ENCODE results near the gene FZR1. TPM values are rescaled to one million over a fixed set of nuclear protein-coding genes. Genes with fewer than 3 reads are reported as not detected.
"Not testable (repeated sequence)": the region's sequence is repeated elsewhere in the genome, so short reads cannot be mapped to it uniquely, and the experiment has no call there.

Gene FZR1
- total RNA-seq, 1 donor, result 85.6 TPM

DNA sequence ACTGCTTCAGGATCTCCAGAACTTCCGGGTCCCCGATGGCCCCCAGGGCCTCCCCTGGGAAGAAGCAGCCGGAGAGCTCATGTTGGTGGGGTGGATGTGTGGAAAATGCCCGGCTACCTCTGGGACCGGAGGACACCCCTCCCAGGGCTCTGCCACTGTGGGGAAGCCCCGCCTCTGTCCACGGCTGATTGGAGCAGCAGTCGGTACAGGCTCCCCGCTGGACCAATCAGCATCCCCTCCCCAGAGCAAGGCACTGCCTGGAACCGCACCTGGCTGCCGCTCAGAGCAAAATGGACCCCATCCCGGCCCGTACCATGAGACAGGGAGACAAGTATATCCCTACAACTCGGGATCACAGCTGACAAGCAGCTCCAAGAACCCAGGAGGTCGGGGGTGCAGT, 12.1 kb upstream of the FZR1 start:
- DNase-seq (ENCODE audit: low read depth in 2 of 3, low spot score in 2 of 3), result peak in 1 of 3 donors; percentile 19

DNA sequence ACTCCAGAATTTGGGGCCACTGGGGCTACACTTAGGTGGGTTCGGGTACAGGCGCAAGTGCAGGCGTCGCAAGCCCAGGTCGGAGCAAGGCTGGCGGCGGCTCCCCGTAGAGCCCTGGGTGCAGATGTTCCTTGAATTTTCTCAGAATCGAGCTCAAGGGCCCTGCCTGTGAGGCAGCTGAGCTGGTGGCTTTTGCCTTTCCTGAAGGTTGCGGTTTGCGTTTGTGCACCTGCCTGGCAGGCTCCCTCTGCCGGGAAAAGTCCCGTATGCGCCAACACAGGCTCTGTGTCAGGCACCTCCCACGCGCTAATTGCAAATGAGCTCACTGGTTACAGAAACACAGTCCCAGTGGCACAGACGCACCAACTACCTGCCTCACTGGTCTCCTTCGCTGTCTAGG, 11.6 kb upstream of the FZR1 start:
- no peak for DNase-seq (ENCODE audit: low read depth in 2 of 3, low spot score in 2 of 3)

DNA sequence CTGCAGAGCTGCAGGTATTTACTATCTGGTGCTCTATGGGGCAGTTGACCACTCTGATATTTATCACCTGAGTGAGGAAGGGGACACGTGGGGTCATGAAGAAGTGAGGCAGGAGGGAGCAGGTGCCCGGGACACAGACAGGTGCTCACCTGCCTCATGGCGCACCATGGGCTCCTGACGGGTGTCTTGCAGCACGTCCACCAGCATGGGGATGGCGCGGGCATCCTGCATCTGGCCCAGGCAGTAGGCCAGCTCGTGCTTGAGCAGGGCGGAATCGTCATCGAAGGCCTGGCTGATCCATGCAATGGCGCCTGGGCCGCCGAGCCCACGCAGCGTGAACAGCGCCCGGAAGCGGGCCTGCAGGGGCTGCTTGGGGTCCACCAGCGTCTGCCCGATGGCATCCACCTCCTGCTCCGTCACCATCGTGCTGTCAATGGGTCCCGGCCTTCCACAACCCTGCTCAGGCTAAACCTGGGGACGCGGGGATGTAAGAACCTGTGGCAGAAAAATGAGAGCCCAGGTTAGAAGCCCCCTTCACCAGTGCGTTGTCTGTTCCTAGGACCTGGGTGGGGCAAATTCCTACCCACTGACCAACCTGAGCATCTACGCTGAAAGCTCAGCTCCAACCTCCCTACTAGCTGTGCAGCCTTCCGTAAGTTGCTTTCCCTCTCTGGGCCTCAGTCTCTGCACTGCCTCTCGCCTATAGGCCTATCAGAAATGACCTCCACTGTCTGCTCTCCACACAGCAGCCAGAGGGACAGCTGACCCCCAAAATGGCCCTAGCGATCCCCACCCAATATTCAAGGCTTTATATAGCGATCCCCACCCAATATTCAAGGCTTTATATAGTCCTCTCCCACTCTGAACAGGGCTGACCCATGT, 9.5 kb upstream of the FZR1 start:
- DNase-seq (ENCODE audit: low read depth in 2 of 3, low spot score in 2 of 3), result no peak

DNA sequence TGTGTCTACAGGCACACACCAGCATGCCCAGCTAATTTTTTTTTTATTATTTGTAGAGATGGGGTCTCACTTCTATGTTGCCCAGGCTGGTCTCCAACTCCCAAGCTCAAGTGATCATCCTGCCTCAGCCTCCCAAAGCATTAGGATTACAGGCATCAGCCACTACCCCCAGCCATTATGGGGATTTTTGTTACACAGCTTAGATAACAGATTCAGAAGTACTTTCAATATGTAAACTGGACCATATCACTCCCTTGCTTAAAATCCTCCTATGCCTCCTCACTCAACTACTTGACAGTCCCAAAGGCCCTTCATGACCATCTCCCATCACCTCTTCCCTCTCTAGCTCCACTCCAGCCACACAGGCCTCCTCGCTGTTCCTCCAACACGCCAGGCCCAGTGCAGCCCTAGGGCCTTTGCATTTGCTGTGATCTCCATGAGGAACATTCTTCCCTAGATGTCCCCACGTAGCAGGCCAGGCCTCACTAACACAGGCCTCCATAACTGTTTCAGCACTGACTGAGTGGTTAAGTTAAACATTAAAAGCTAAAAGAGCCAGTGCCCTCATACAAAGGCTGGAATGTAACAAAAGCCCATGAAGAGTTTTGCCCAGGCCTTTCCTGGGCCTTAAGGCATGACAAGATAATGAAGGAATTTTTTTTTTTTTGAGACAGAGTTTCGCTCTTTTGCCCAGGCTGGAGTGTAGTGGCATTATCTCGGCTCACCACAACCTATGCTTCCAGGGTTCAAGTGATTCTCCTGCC, 8.2 kb upstream of the FZR1 start:
- no peak for DNase-seq (ENCODE audit: low read depth in 2 of 3, low spot score in 2 of 3)

DNA sequence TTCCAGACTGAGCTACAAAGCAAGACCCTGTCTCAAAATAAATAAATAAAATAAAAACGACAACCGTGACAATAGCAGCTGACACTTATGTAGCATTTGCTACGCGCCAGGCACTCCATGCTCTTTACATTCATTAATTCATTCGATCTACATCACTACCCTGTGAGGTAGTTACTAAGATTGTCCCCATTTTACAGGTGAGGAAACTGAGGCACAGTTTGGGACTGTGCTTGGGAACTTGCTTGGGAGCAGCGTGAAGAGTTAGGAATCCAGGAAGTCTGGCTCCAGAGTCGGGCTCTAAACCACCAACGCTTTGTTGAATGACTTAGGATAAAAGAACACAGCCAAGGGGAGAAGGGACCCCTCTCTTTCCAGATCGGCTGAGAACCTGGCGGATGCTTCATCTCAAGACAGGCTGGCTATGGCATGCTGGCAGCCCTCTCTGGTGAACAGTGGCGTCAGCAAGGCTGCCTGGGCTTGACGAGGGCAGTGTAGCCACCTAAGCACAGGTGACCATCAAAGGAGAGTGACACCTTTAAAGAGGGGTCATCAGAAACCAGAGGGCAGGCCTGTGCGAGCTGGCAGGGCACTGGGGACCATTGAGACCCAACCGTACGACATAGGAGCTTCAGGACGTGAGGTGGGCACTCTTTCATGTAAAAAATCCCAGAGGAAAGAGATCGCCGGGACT, 6.2 kb upstream of the FZR1 start:
- DNase-seq (ENCODE audit: low read depth in 2 of 3, low spot score in 2 of 3), result no peak

DNA sequence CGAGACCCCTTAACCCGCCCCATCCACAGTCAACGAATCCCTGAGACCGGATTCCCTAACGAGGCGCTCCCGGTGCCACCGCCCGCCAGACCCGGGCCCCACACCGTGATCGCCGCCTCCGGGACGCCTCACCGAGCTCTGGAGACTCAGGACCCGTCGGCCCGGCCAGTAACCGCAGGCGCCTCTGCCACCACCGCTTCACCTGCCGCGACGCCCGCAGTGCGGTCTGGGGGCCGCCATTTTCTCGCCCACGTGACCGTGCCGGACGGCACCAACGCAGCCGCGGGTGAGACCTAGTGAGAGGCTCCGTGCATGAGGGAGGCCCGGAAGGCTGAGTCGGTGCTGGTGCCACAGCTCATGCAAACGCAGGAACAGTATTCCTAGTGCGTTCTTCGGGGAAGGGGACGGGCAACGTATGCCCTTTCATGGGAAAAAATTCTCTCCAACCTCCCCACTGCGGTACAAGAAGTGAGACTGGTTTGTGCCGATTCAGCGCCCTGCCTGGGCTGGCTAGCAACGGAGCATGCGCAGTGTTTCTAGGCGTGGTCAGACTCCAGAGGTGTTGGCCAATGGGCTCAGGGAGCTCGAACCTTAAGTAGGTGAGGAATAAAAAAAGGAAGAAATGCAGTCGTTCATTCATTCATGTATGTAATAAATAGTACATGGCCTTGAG, 5.5 kb upstream of the FZR1 start, which contains the start of gene DOHH:
Gene DOHH, minus strand, starts transcription at position 246 of the 673 bp plus-strand sequence. CDS start 3,860 bp downstream, outside the sequence.
- peak; percentile 95 to 98 (median 97) for DNase-seq (ENCODE audit: low read depth in 2 of 3, low spot score in 2 of 3)

DNA sequence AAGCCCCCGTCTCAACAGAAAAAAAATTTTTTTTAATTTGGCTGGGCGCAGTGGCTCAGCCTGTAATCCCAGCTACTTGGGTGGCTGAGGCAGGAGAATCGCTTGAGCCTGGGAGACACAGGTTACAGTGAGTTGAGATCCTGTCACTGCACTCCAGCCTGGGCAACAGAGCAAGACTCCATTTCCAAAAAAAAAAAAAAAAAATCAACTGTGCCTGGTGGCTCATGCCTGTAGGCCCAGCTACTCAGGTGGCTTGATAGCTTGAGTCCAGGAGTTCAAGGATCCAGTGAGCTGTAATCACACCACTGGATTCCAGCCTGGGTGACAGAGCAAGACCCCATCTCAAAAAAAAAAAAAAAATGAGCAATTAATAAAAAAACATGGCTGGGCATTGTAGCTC, 4.3 kb upstream of the FZR1 start:
- no peak for DNase-seq (ENCODE audit: low read depth in 2 of 3, low spot score in 2 of 3)

DNA sequence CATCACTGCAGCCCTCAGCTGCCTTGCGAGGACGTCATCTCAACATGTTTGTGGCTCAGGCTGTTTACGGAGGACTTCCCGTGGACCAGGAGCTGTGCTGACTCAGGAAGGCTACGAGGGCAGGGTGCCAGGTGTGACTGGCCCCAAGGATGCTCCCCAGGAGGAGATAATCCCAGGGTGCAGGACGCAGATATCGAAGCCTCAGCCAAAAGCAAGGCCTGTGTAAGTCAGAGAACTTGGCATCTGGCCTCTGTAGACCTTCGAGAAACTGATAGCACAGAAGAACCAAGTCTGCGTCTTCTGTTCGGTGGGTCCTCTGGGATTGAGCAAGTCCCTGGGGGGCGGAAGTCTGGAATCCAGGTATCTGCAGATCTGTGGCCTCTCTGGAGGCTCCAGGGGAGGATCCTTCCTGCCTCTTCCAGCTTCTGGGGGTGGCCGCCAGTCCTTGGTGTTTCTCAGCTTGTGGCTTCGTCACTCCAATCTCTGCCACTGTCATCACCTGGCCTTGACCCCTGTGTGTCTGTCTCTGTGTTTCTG, 3.0 kb upstream of the FZR1 start:
- no peak for DNase-seq (ENCODE audit: low read depth in 2 of 3, low spot score in 2 of 3)

DNA sequence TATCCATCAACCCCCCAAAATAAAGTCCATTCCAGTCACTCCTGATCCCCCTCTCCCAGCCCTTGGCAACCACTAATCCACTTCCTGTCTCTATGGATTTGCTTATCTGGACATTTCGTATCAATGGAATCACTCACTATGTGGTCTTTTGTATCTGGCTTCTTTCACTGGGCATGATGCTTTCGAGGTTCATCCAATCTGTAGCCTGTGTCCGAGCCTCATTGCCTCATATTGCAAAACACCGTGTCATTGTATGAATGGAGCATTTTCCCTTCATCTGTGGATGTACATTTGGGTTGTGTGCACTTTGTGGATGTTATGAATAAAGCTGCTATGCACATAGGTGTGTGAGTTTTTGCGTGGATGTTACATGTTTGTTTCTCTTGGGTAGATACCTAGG, 1.4 kb upstream of the FZR1 start:
- DNase-seq (ENCODE audit: low read depth in 2 of 3, low spot score in 2 of 3), result no peak

DNA sequence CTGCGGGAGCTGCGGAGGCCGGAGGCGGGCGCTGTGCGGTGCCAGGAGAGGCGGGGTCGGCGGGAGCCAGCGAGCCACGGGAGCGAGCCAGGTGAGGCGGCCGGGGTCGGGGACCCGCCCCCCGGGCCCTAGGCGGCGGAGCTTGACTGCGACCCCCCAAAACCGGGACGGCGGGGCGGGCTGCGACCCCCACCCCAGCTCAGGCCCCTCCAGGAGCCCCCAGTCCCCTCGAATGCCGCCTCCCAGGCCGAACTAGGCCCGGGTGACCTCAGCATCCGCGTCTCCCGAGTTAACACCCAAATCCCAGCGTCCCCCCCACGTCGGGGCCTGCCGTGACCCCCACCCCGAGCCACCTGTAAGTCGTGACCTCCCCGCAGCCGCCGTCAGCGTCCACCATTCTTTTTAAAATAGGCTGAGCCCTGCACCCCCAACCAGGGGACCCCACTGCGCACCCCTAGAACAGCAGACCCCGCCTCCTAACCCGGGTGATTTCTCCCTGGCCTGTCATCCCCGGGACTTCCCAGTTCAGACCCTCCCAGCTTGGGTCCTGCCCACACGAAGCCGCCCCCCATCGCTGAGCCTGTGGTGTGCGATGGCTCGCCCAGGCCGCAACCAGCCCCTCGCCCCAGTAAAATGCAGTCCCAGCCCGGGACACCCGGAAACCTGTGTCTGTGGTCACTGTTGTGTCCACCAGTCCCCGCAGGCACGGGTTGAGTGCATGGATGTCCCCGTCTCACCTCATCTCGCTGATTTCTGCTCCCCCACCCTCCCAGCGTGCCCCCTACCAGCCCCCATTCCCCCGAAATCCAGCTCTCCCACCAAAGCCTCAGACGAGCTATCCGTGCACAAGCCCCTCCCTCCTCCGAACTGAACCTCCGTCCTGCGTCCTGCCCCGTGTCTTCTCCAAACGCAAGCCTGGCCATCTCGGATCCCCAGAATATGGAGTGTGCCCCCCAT, 551 bp downstream of the FZR1 start:
- DNase-seq (ENCODE audit: low read depth in 2 of 3, low spot score in 2 of 3), result peak in 2 of 3 donors; percentile 45 to 55

DNA sequence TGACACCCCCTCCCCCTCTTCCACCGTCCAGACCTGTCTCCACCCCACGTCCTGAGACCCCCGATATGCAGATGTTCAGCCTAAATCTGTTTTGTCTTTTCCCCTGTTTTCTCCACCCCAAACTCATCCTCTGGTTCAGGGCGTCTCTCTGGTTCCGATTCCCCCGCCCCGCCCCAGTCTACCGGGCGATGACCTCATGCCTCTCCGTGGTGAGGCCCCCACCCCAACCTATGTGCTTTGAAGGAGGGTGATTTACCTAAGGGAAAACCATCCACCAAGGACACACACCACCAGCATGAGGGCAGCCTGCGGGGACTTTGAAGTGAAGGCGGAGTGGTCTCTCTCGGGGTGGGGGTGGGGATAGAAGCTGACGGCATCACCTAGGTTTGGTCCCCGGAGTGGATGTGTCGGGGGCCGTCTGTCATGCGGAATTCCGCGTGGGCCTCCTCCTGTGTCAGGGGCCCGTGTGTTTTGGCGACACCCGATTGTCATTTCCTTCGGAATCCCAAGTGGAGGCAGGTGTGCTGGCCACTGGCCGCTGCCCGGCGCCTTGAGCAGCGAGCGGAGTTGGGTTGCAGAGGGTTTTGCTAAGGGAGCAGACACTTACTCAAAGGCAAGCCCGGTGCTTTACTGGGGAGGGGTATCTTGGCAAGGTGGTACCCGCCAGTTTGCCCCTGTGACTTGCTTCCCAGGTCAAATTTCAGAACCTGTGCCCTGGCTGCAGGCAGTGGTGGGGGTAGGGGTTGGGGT, 1.4 kb downstream of the FZR1 start:
- no peak for DNase-seq (ENCODE audit: low read depth in 2 of 3, low spot score in 2 of 3)

DNA sequence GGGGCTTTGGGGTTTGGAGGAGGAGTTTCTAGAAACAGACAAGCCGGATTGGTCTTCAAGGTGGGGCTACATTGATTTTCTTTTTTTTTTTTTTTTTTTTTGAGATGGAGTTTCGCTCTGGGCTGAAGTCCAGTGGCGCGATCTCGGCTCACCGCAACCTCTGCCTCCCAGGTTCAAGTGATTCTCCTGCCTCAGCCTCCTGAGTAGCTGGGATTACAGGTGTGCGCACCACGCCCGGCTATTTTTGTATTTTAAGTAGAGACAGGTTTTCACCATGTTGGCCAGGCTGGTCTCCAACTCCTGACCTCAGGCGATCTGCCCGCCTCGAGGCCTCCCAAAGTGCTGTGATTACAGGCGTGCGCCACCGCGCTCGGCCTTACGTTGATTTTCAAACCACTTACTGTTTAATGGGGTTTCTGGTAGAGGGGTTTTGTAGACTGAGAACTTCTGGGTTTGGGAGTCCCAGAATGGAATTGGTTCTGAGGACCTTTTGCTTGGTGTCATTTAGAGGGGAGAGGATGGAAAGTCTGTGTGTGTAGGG, 2.1 kb downstream of the FZR1 start:
- not testable (repeated sequence) for DNase-seq (ENCODE audit: low read depth in 2 of 3, low spot score in 2 of 3)

DNA sequence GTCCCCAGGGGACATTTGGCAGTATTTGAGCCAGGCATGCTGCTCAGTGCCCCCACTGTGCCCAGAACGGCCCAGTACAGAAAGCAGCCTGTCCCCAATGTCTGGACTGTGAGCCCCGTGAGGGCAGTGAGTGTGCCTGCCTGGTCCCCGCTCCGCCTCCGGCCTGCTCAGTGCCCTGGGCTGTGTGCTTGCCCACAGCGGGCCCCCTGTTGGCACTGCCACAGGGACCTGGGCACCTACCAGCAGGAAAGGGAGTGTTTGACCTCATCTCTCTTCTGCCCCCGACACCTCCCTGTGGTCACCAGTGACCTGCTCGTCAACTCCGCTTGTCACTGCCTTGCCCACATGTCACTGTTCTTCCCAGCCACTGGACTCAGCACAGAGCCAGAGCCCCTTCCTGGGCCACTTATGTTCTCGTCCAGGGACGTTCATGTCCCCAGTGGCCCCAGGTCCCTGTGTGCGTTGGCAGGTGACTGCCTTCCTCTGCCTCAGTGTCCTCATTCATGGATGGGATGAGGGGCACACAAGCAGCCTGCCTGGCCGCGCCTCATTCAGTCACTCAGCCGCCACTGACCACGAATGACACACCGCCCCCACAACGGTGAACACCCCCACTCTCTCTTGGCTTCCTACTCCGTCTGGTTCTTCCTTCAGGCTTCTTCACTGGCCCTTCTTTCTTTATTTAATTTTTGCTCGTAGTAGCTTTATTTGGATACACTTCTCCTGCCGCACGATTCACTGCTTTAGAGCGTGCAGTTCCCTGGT, 2.8 kb downstream of the FZR1 start:
- DNase-seq (ENCODE audit: low read depth in 2 of 3, low spot score in 2 of 3), result no peak

DNA sequence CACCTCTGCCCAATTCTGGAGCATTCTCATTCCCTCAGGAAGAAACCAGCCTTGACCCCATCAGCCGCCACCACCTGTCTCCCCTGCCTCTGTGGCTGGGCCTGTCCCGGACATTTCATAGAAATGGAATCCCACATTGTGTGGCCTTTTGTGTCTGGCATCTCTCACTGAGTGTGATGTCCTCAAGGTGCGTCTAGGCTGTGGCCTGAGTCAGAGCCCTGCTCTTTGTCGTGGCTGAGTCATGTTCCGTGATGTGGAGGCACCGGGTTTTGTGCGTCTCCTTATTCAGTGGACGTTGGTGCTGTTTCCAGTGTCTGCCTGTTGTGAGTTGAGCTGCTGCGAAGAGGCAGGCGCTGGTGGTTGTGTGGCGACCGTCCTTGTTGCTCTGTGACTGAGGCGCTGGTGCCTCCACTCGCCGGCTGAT, 3.5 kb downstream of the FZR1 start:
- DNase-seq (ENCODE audit: low read depth in 2 of 3, low spot score in 2 of 3), result no peak

DNA sequence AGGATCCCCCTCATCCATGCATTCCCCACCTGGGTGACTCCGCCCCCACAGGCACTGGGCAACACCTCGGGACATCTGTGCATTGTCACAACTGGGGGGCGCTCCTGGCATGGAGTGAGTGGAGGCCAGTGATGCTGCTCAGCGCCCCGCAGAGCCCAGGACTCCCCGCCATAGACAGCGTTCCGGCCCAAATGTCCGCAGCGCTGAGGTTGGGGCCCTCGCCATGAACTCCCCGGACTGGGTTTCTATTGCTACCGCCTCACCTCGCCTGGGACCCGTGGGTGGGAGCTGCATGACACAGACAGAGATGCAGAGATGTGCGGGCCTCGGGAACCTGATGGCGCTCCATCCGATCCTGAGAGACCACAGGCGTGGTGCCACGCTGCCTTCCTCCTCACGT, 4.6 kb downstream of the FZR1 start:
- no peak for DNase-seq (ENCODE audit: low read depth in 2 of 3, low spot score in 2 of 3)

DNA sequence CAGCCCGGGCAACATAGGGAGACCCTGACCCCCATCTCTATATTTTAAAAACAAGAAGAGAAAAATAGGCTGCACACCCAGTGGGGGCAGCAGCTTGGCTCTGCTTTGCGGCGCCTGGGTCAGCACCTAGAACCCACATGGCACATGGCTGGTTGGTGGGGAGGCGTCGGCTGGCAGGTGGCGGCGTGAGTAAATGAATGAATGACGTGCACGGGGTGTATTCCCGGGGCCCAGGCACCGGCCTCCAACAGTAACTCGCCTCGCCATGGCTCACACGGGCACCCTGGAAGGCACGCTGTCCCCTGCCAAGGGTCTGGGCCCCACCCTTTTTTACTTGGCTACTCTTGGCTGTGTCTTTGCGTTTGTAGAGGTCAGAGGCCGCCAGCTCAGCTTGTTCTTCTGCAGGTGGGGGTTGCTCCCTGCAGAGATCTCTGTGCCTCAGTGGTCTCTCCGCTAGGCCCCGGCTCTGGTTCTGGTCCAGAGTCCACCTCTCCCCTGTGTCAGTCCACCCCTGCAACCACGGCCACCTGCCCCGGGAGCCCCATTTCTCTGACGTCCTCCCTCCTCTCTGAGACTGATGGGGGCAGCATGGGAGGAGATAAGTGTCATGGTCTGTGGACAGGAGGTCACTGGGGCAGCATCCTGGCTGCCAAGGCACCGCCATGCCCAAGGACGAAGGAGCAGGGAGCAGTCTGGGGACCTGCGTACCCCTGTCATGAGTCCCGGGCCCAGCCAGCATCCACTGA, 5.6 kb downstream of the FZR1 start:
- no peak for DNase-seq (ENCODE audit: low read depth in 2 of 3, low spot score in 2 of 3)
